K562 (cell line): Measurements from ENCODE around the gene HOXD4. TPM values are rescaled to one million over a fixed set of nuclear protein-coding genes. Genes with fewer than 3 reads are reported as not detected.

Source experiments
- COPS2 ChIP-seq: fragments of 450-650 bp; conservative IDR thresholded peaks from 2 replicates; pipeline ENCODE4 v1.6.1; 2016; ENCODE audit warnings: mild to moderate bottlenecking, moderate library complexity
- CSDE1 ChIP-seq, 2 experiments: fragments of 450-650 bp; IDR thresholded peaks; 2 replicates each; pipeline ENCODE4 v1.6.1; 2016; ENCODE audit warnings: mild to moderate bottlenecking in 1 of 2
- FOXK1 ChIP-seq: sonication (generic); formaldehyde crosslinking; IDR thresholded peaks from 2 replicates; pipeline ENCODE4 v1.8.0; 2022; ENCODE audit warnings: missing genetic modification reagents, mild to moderate bottlenecking, borderline replicate concordance
- MITF ChIP-seq: IDR thresholded peaks from 2 replicates; pipeline ENCODE4 v1.6.1; 2014; ENCODE audit warnings: antibody characterized with exemption
- NR1H2 ChIP-seq: sonication (generic); formaldehyde crosslinking; IDR thresholded peaks from 2 replicates; pipeline ENCODE4 v1.4.0; 2020; ENCODE audit warnings: mild to moderate bottlenecking, missing genetic modification reagents
- NUFIP1 ChIP-seq: fragments of 450-650 bp; IDR thresholded peaks from 2 replicates; pipeline ENCODE4 v1.6.1; 2018; ENCODE audit not compliant: partially characterized antibody
- PCBP2 ChIP-seq: fragments of 200-400 bp; formaldehyde crosslinking; IDR thresholded peaks from 2 replicates; pipeline ENCODE4 v1.6.1; 2018; ENCODE audit warnings: low read length, low read depth, mild to moderate bottlenecking, moderate library complexity; ENCODE audit not compliant: poor library complexity, severe bottlenecking
- SAFB2 ChIP-seq: fragments of 200-400 bp; formaldehyde crosslinking; IDR thresholded peaks from 2 replicates; pipeline ENCODE4 v1.6.1; 2018; ENCODE audit warnings: borderline replicate concordance, low read length, low read depth, moderate library complexity; ENCODE audit not compliant: severe bottlenecking
- SMARCC2 ChIP-seq: fragments of 450-650 bp; IDR thresholded peaks from 2 replicates; pipeline ENCODE4 v1.6.1; 2017; ENCODE audit warnings: antibody characterized with exemption, moderate library complexity, mild to moderate bottlenecking, low read depth
- SMARCE1 ChIP-seq: fragments of 450-650 bp; IDR thresholded peaks from 2 replicates; pipeline ENCODE4 v1.7.1; 2016; ENCODE audit warnings: mild to moderate bottlenecking
- TBP ChIP-seq: optimal IDR thresholded peaks from 2 replicates; pipeline ENCODE3; 2011; ENCODE audit warnings: low read depth, low read length, improper control_type of control experiment
- ZBED1 ChIP-seq: IDR thresholded peaks from 2 replicates; pipeline ENCODE4 v1.6.1; 2014
- ZBTB49 ChIP-seq: sonication (generic); formaldehyde crosslinking; IDR thresholded peaks from 2 replicates; pipeline ENCODE4 v1.8.0; 2022; ENCODE audit warnings: missing genetic modification reagents, mild to moderate bottlenecking, borderline replicate concordance
- ZBTB9 ChIP-seq: fragments of 450-650 bp; formaldehyde crosslinking; IDR thresholded peaks from 2 replicates; pipeline ENCODE4 v1.4.0; 2020; ENCODE audit warnings: mild to moderate bottlenecking, moderate library complexity
- ZNF354B ChIP-seq: fragments of 250-450 bp; sonication (Bioruptor Pico); IDR thresholded peaks from 2 replicates; pipeline ENCODE4 v1.4.0; 2020
- polyA plus RNA-seq, 8 experiments: library from polyadenylated mRNA; depleted of rRNA in 4 of 8; stranded (reverse) in 5 of 8; unstranded in 3 of 8; fragments of >200 nt; fragmentation: Nextera tagmentation in 2 of 8; fragmentation: Illumina TruSeq in 1 of 8; extraction: Ambion mirVana in 2 of 8; extraction: Trizol in 1 of 8; gene quantifications; 2 replicates each; pipeline versions ENCODE4 v1.2.1 to v1.2.3, GENCODE V29; 2011 to 2014; ENCODE audit warnings: inconsistent platforms in 1 of 8, missing spikeins in 1 of 8
- total RNA-seq, 7 experiments: library from RNA; depleted of rRNA in 6 of 7; stranded (reverse); fragments of >200 nt in 6 of 7; fragmentation: Illumina TruSeq in 2 of 7; extraction: Trizol in 2 of 7; gene quantifications; 2 replicates each; pipeline versions ENCODE4 v1.2.1 to v1.2.3, GENCODE V29; 2011 to 2021; ENCODE audit warnings: low replicate concordance in 1 of 7

The HOXD4 gene
- total and polyA plus RNA-seq, 9 of the 15 experiments (the other 6 are each of a cell fraction or from before 2014, with no cell fraction given): not detected

GRCh38 chr2:176140513-176141317 is 10.6 kb upstream of the HOXD4 start (continued):
- no peak for TF ChIP-seq MITF
- TF ChIP-seq NUFIP1: no peak
- no peak for TF ChIP-seq TBP
- 0 out of 2 replicates have a peak, but pooled peaks have one; percentile 44 for TF ChIP-seq ZBED1
- TF ChIP-seq ZNF354B: no peak
- TF ChIP-seq CSDE1 (IDR thresholded peaks at IDR 0.05): no peak
- TF ChIP-seq FOXK1: no peak
- no peak for TF ChIP-seq PCBP2
- TF ChIP-seq SMARCE1: peak; percentile 43
- no peak for TF ChIP-seq COPS2
- no peak for TF ChIP-seq NR1H2 (CRISPR knock-in tag)
- TF ChIP-seq SAFB2: no peak
- no peak for TF ChIP-seq SMARCC2
- TF ChIP-seq ZBTB9 (CRISPR knock-in tag): 0 out of 2 replicates have a peak, but pooled peaks have one; percentile 25
- no peak for TF ChIP-seq ZBTB49
